ENCODE results near the gene SPAG9. TPM values are rescaled to one million over a fixed set of nuclear protein-coding genes. Genes with fewer than 3 reads are reported as not detected.
"Not testable (repeated sequence)": the region's sequence is repeated elsewhere in the genome, so short reads cannot be mapped to it uniquely, and the experiment has no call there.

Gene SPAG9
- total RNA-seq, 4 donors from 2014 or later: 39.4 to 211 (median 107) TPM

- no peaks in the 10 kb centered on the region for H3K9me3 ChIP-seq
- no peaks in the 10 kb centered on the region for H3K36me3 ChIP-seq
- H3K27me3 ChIP-seq: no peaks in the 10 kb centered on the region
- TF ChIP-seq POLR2A (IDR thresholded peaks at IDR 0.05): no peak
- no peak for TF ChIP-seq CTCF (IDR thresholded peaks at IDR 0.05)
- H3K4me1 ChIP-seq: no peaks in the 10 kb centered on the region
- DNase-seq: no peak
- H3K4me3 ChIP-seq: no peak overlapping the region
- no peak overlapping the region for H3K27ac ChIP-seq
- intact Hi-C loops (cut with DNase I; ENCODE audit: low total_unique reads): no loop called here
Measured at GRCh38 chr17:51135956-51136355, 15.3 kb upstream of the SPAG9 start.

- TF ChIP-seq CTCF (IDR thresholded peaks at IDR 0.05) (no peak), POLR2A (IDR thresholded peaks at IDR 0.05) (no peak)
- H3K4me1 ChIP-seq: no peaks in the 10 kb centered on the region
- H3K27me3 ChIP-seq: no peaks in the 10 kb centered on the region
- no peaks in the 10 kb centered on the region for H3K9me3 ChIP-seq
- H3K4me3 ChIP-seq: no peak overlapping the region
- no peak overlapping the region for H3K27ac ChIP-seq
- intact Hi-C loops (cut with DNase I; ENCODE audit: low total_unique reads): no loop called here
- DNase-seq: no peak
- H3K36me3 ChIP-seq: no peaks in the 10 kb centered on the region
Measured at GRCh38 chr17:51133365-51133764, 12.7 kb upstream of the SPAG9 start.

- Histone ChIP-seq H3K9me3 (no peaks in the 10 kb centered on the region), H3K36me3 (no peaks in the 10 kb centered on the region), H3K4me1 (no peaks in the 10 kb centered on the region), H3K27me3 (no peaks in the 10 kb centered on the region), H3K4me3 (no peak overlapping the region), H3K27ac (no peak overlapping the region)
- TF ChIP-seq POLR2A (IDR thresholded peaks at IDR 0.05) (no peak), CTCF (IDR thresholded peaks at IDR 0.05) (no peak)
- intact Hi-C loops (cut with DNase I; ENCODE audit: low total_unique reads): no loop called here
- no peak for DNase-seq
Measured at GRCh38 chr17:51132964-51133319, 12.3 kb upstream of the SPAG9 start.

- H3K36me3 ChIP-seq: no peaks in the 10 kb centered on the region
- H3K27ac ChIP-seq: no peak overlapping the region
- H3K27me3 ChIP-seq: no peaks in the 10 kb centered on the region
- TF ChIP-seq CTCF (IDR thresholded peaks at IDR 0.05): no peak
- TF ChIP-seq POLR2A (IDR thresholded peaks at IDR 0.05): no peak
- no peak for DNase-seq
- no peak overlapping the region for H3K4me3 ChIP-seq
- intact Hi-C loops (cut with DNase I; ENCODE audit: low total_unique reads): no loop called here
- H3K9me3 ChIP-seq: no peaks in the 10 kb centered on the region
- H3K4me1 ChIP-seq: no peaks in the 10 kb centered on the region
Measured at GRCh38 chr17:51128076-51128475, 7.4 kb upstream of the SPAG9 start.

- TF ChIP-seq POLR2A (IDR thresholded peaks at IDR 0.05) (no peak), CTCF (IDR thresholded peaks at IDR 0.05) (no peak)
- intact Hi-C loops (cut with DNase I; ENCODE audit: low total_unique reads): no loop called here
- DNase-seq: no peak
- Histone ChIP-seq H3K4me1 (no peaks in the 10 kb centered on the region), H3K4me3 (no peak overlapping the region), H3K27me3 (no peaks in the 10 kb centered on the region), H3K9me3 (no peaks in the 10 kb centered on the region), H3K36me3 (no peaks in the 10 kb centered on the region), H3K27ac (no peak overlapping the region)
Measured at GRCh38 chr17:51124640-51125503, 4.2 kb upstream of the SPAG9 start.

GRCh38 chr17:51122473-51123115, 1.9 kb upstream of the SPAG9 start:
- intact Hi-C loops (cut with DNase I; ENCODE audit: low total_unique reads); H3K4me1 ChIP-seq; DNase-seq; H3K27me3 ChIP-seq; H3K9me3 ChIP-seq; H3K4me3 ChIP-seq; H3K36me3 ChIP-seq: not testable (repeated sequence)
- H3K27ac ChIP-seq: peak overlapping the region; percentile 92 to 100
